ENCODE data around the gene TIMM8A. TPM values are rescaled to one million over a fixed set of nuclear protein-coding genes. Genes with fewer than 3 reads are reported as not detected.

The TIMM8A gene
- total RNA-seq, 1 donor from 2014 or later, result 5.6 TPM

GRCh38 chrX:101386542-101386885 lies 38.0 kb upstream of the TIMM8A start:
- H3K9me3 ChIP-seq, result no peaks in the 10 kb centered on the region
- H3K4me3 ChIP-seq, result no peak overlapping the region
- TF ChIP-seq POLR2A (IDR thresholded peaks at IDR 0.05) (no peak), POLR2AphosphoS5 (IDR thresholded peaks at IDR 0.05; ENCODE audit: insufficient read depth in 1 of 2, low read depth in 1 of 2) (no peak), CTCF (IDR thresholded peaks at IDR 0.05) (no peak)
- intact Hi-C loops (cut with DNase I), result no loop called here
- H3K27ac ChIP-seq, result no peak overlapping the region
- no peaks in the 10 kb centered on the region for H3K4me1 ChIP-seq
- DNase-seq (ENCODE audit: extremely low spot score in 2 of 2), result no peak
- H3K27me3 ChIP-seq, result no peaks in the 10 kb centered on the region
- no peaks in the 10 kb centered on the region for H3K36me3 ChIP-seq

- no peaks in the 10 kb centered on the region for H3K27me3 ChIP-seq
- no peaks in the 10 kb centered on the region for H3K36me3 ChIP-seq
- no peak within 1 kb of the TSS for H3K27ac ChIP-seq
- intact Hi-C loops (cut with DNase I), result no loop called here
- no peak for DNase-seq (ENCODE audit: extremely low spot score in 2 of 2)
- no peaks in the 10 kb centered on the region for H3K9me3 ChIP-seq
- no peaks in the 10 kb centered on the region for H3K4me1 ChIP-seq
- H3K4me3 ChIP-seq, result no peak within 1 kb of the TSS
- no peak for TF ChIP-seq CTCF (IDR thresholded peaks at IDR 0.05)
- TF ChIP-seq POLR2A (IDR thresholded peaks at IDR 0.05), result no peak
- no peak for TF ChIP-seq POLR2AphosphoS5 (IDR thresholded peaks at IDR 0.05; ENCODE audit: insufficient read depth in 1 of 2, low read depth in 1 of 2)
These were observed 37.4 kb upstream of the TIMM8A start, which contains the start of gene BTK for GRCh38 chrX:101385795-101386541. BTK (minus strand) TSS chrX:101386191; CDS start chrX:101375284, 10,907 bp downstream.

GRCh38 chrX:101385026-101385684 lies 36.6 kb upstream of the TIMM8A start:
- H3K27me3 ChIP-seq, result no peaks in the 10 kb centered on the region
- DNase-seq (ENCODE audit: extremely low spot score in 2 of 2), result no peak
- H3K4me1 ChIP-seq, result no peaks in the 10 kb centered on the region
- H3K9me3 ChIP-seq, result no peaks in the 10 kb centered on the region
- no peaks in the 10 kb centered on the region for H3K36me3 ChIP-seq
- H3K27ac ChIP-seq, result no peak overlapping the region
- TF ChIP-seq CTCF (IDR thresholded peaks at IDR 0.05) (no peak), POLR2A (IDR thresholded peaks at IDR 0.05) (no peak), POLR2AphosphoS5 (IDR thresholded peaks at IDR 0.05; ENCODE audit: insufficient read depth in 1 of 2, low read depth in 1 of 2) (no peak)
- no peak overlapping the region for H3K4me3 ChIP-seq
- intact Hi-C loops (cut with DNase I), result no loop called here

- Histone ChIP-seq H3K4me3 (no peak overlapping the region), H3K36me3 (no peaks in the 10 kb centered on the region)
- TF ChIP-seq CTCF (IDR thresholded peaks at IDR 0.05) (no peak), POLR2A (IDR thresholded peaks at IDR 0.05) (no peak), POLR2AphosphoS5 (IDR thresholded peaks at IDR 0.05; ENCODE audit: insufficient read depth in 1 of 2, low read depth in 1 of 2) (no peak)
These were observed 35.2 kb upstream of the TIMM8A start for GRCh38 chrX:101383679-101384205.

GRCh38 chrX:101377547-101377946 lies 29.0 kb upstream of the TIMM8A start:
- no peaks in the 10 kb centered on the region for H3K36me3 ChIP-seq
- H3K27ac ChIP-seq, result no peak overlapping the region
- no peaks in the 10 kb centered on the region for H3K4me1 ChIP-seq
- H3K9me3 ChIP-seq, result no peaks in the 10 kb centered on the region
- intact Hi-C loops (cut with DNase I), result no loop called here
- H3K4me3 ChIP-seq, result no peak overlapping the region
- TF ChIP-seq POLR2A (IDR thresholded peaks at IDR 0.05), result no peak
- TF ChIP-seq POLR2AphosphoS5 (IDR thresholded peaks at IDR 0.05; ENCODE audit: insufficient read depth in 1 of 2, low read depth in 1 of 2), result no peak
- TF ChIP-seq CTCF (IDR thresholded peaks at IDR 0.05), result no peak
- no peak for DNase-seq (ENCODE audit: extremely low spot score in 2 of 2)
- H3K27me3 ChIP-seq, result no peaks in the 10 kb centered on the region

More at GRCh38 chrX:101383679-101384205, 35.2 kb upstream of the TIMM8A start:
- H3K27ac ChIP-seq, result no peak overlapping the region
- no peak for DNase-seq (ENCODE audit: extremely low spot score in 2 of 2)
- H3K27me3 ChIP-seq, result no peaks in the 10 kb centered on the region
- no peaks in the 10 kb centered on the region for H3K4me1 ChIP-seq
- H3K9me3 ChIP-seq, result no peaks in the 10 kb centered on the region
- intact Hi-C loops (cut with DNase I), result no loop called here

All from vagina (tissue), 2 donors.